H9 (cell line): ENCODE measurements around the gene DBNDD2. TPM values are rescaled to one million over a fixed set of nuclear protein-coding genes. Genes with fewer than 3 reads are reported as not detected.
A peak's percentile ranks its signal among the peaks of the same experiment; 100 is the strongest.

Experiments used
- DNase-seq: peaks from one replicate; pipeline ENCODE4 v3.0.0-alpha.2; 2017
- H2AFZ ChIP-seq: one replicate; pipeline ENCODE4 v1.6.1; 2013; ENCODE audit warnings: mild to moderate bottlenecking, low read length, control low read depth, moderate library complexity
- H2AK5ac ChIP-seq: 2 replicates; pipeline ENCODE4 v1.6.1; 2013; ENCODE audit warnings: low read length, control low read depth, mixed read lengths; ENCODE audit not compliant: insufficient read length
- H2BK120ac ChIP-seq: one replicate; pipeline ENCODE4 v1.6.1; 2013; ENCODE audit warnings: low read depth, mild to moderate bottlenecking, low read length, control low read depth, inconsistent platforms; ENCODE audit not compliant: poor library complexity, severe bottlenecking
- H2BK12ac ChIP-seq: 2 replicates; pipeline ENCODE4 v1.6.1; 2013; ENCODE audit warnings: low read length, control low read depth, mixed read lengths, low read depth; ENCODE audit not compliant: insufficient read length
- H2BK15ac ChIP-seq: 2 replicates; pipeline ENCODE4 v1.6.1; 2013; ENCODE audit warnings: low read depth, low read length, control low read depth
- H2BK20ac ChIP-seq: one replicate; pipeline ENCODE4 v1.6.1; 2013; ENCODE audit warnings: low read depth, mild to moderate bottlenecking, low read length, control low read depth, inconsistent platforms; ENCODE audit not compliant: poor library complexity, severe bottlenecking
- H2BK5ac ChIP-seq: 2 replicates; pipeline ENCODE4 v1.6.1; 2013; ENCODE audit warnings: low read length, control low read depth, mixed read lengths; ENCODE audit not compliant: insufficient read length
- H3K14ac ChIP-seq: 2 replicates; pipeline ENCODE4 v1.6.1; 2013; ENCODE audit warnings: low read length, control low read depth; ENCODE audit not compliant: insufficient read depth
- H3K18ac ChIP-seq: 2 replicates; pipeline ENCODE4 v1.6.1; 2013; ENCODE audit warnings: low read depth, mild to moderate bottlenecking, mixed read lengths, low read length, control low read depth; ENCODE audit not compliant: insufficient read length
- H3K23ac ChIP-seq: 2 replicates; pipeline ENCODE4 v1.6.1; 2013; ENCODE audit warnings: low read length, control low read depth, mixed read lengths, low read depth; ENCODE audit not compliant: insufficient read length
- H3K23me2 ChIP-seq: 2 replicates; pipeline ENCODE4 v1.6.1; 2013; ENCODE audit warnings: low read depth, mild to moderate bottlenecking, mixed read lengths, low read length, control low read depth; ENCODE audit not compliant: insufficient read length, poor library complexity, severe bottlenecking
- H3K27ac ChIP-seq: 2 replicates; pipeline ENCODE4 v1.5.1; 2013; ENCODE audit warnings: low read length, control low read depth, mixed read lengths, low read depth; ENCODE audit not compliant: insufficient read length
- H3K27me3 ChIP-seq: 2 replicates; pipeline ENCODE4 v1.6.1; 2013; ENCODE audit warnings: low read length, control low read depth, inconsistent platforms; ENCODE audit not compliant: insufficient read depth
- H3K4ac ChIP-seq: 2 replicates; pipeline ENCODE4 v1.6.1; 2013; ENCODE audit warnings: low read depth, mild to moderate bottlenecking, control low read depth, inconsistent platforms, low read length, moderate library complexity
- H3K4me1 ChIP-seq: 2 replicates; pipeline ENCODE4 v1.6.1; 2013; ENCODE audit warnings: low read length, control low read depth, inconsistent platforms; ENCODE audit not compliant: insufficient read depth
- H3K4me2 ChIP-seq: 2 replicates; pipeline ENCODE4 v1.6.1; 2013; ENCODE audit warnings: low read length, control low read depth, mixed read lengths; ENCODE audit not compliant: insufficient read length, insufficient read depth
- H3K56ac ChIP-seq: 2 replicates; pipeline ENCODE4 v1.6.1; 2013; ENCODE audit warnings: low read depth, mild to moderate bottlenecking, mixed read lengths, low read length, control low read depth; ENCODE audit not compliant: insufficient read length
- H3K79me1 ChIP-seq: 2 replicates; pipeline ENCODE4 v1.6.1; 2013; ENCODE audit warnings: low read depth, mild to moderate bottlenecking, moderate library complexity, low read length, control low read depth, inconsistent platforms; ENCODE audit not compliant: insufficient read depth, poor library complexity, severe bottlenecking
- H3K79me2 ChIP-seq: 2 replicates; pipeline ENCODE4 v1.6.1; 2013; ENCODE audit warnings: low read length, control low read depth, inconsistent platforms; ENCODE audit not compliant: insufficient read depth
- H3K9ac ChIP-seq: 2 replicates; pipeline ENCODE4 v1.6.1; 2013; ENCODE audit warnings: low read length, control low read depth, mixed read lengths; ENCODE audit not compliant: insufficient read length; ENCODE audit errors: extremely low read depth
- H3K9me3 ChIP-seq: one replicate; pipeline ENCODE4 v1.6.1; 2013; ENCODE audit warnings: low read depth, low read length, inconsistent platforms; ENCODE audit not compliant: control insufficient read depth
- H3T11ph ChIP-seq: one replicate; pipeline ENCODE4 v1.6.1; 2013; ENCODE audit warnings: mild to moderate bottlenecking, low read length, control low read depth, inconsistent platforms
- H4K20me1 ChIP-seq: one replicate; pipeline ENCODE4 v1.6.1; 2013; ENCODE audit not compliant: control insufficient read depth, insufficient read length, insufficient read depth
- H4K5ac ChIP-seq: 2 replicates; pipeline ENCODE4 v1.6.1; 2013; ENCODE audit warnings: low read depth, mild to moderate bottlenecking, mixed read lengths, low read length, control low read depth; ENCODE audit not compliant: insufficient read length
- H4K8ac ChIP-seq: replicated peaks from 2 replicates; pipeline ENCODE4 v1.6.1; 2013; ENCODE audit warnings: low read length, control low read depth, mixed read lengths, low read depth; ENCODE audit not compliant: insufficient read length
- H4K91ac ChIP-seq: 2 replicates; pipeline ENCODE4 v1.6.1; 2013; ENCODE audit warnings: low read depth, mild to moderate bottlenecking, moderate library complexity, mixed read lengths, low read length, control low read depth; ENCODE audit not compliant: insufficient read length
- H3K27ac Mint-ChIP-seq, 3 experiments: 2 replicates in 2 of 3; 3 replicates in 1 of 3; pipeline ENCODE4 v1.8.0; 2020 to 2021; ENCODE audit warnings: mixed read lengths in 3 of 3, mild to moderate bottlenecking in 1 of 3, moderate library complexity in 1 of 3
- H3K27me3 Mint-ChIP-seq: 2 replicates; pipeline ENCODE4 v1.8.0; 2021; ENCODE audit warnings: low read depth, mild to moderate bottlenecking, moderate library complexity, mixed read lengths
- H3K36me3 Mint-ChIP-seq, 3 experiments: 2 replicates in 2 of 3; 3 replicates in 1 of 3; pipeline ENCODE4 v1.8.0; 2020 to 2021; ENCODE audit warnings: low read depth in 3 of 3, mixed read lengths in 3 of 3; ENCODE audit not compliant: insufficient read depth in 1 of 3
- H3K4me1 Mint-ChIP-seq, 2 experiments: 2 replicates each; pipeline ENCODE4 v1.8.0; 2020; ENCODE audit warnings: mixed read lengths in 2 of 2
- H3K4me3 Mint-ChIP-seq, 2 experiments: 2 replicates in 1 of 2; 3 replicates in 1 of 2; pipeline ENCODE4 v1.8.0; 2020 to 2021; ENCODE audit warnings: mild to moderate bottlenecking in 2 of 2, mixed read lengths in 2 of 2, moderate library complexity in 1 of 2
- H3K9me3 Mint-ChIP-seq, 2 experiments: 2 replicates in 1 of 2; 3 replicates in 1 of 2; pipeline ENCODE4 v1.8.0; 2020; ENCODE audit warnings: mild to moderate bottlenecking in 2 of 2, mixed read lengths in 2 of 2, moderate library complexity in 1 of 2
- WGBS: extraction: QIAGEN DNeasy Blood & Tissue Kit; methylation state at CpG from one replicate; pipeline ENCODE4 v1.1.7; 2013; ENCODE audit warnings: missing lambda C conversion rate, low lambda C conversion rate, mixed read lengths; ENCODE audit not compliant: insufficient read length; ENCODE audit errors: extremely low coverage; 5-methylcytosine and 5-hydroxymethylcytosine counted together
- total RNA-seq: library from RNA; stranded (reverse); gene quantifications from 2 replicates; pipeline ENCODE4 v1.2.1, GENCODE V29; 2021
- TF ChIP-seq, protein P1 (sequence below): fragments of 200-600 bp; sonication (generic); conservative IDR thresholded peaks from 3 replicates; pipeline ENCODE4 v1.8.0; 2021; ENCODE audit warnings: antibody characterized with exemption, mild to moderate bottlenecking

The DBNDD2 gene
- total RNA-seq, 1 experiment from 2014 or later = 39.1 TPM

GRCh38 chr20:45372241-45372640 lies 35.8 kb upstream of the DBNDD2 start:
- Histone ChIP-seq H3K14ac (no peak overlapping the region), H3K23ac (no peak overlapping the region), H4K20me1 (no peaks in the 10 kb centered on the region), H4K91ac (no peak overlapping the region), H3K27ac (no peak overlapping the region), H4K5ac (no peak overlapping the region), H3K79me2 (no peaks in the 10 kb centered on the region), H3K18ac (no peak overlapping the region), H2BK120ac (no peak overlapping the region), H3K79me1 (no peaks in the 10 kb centered on the region), H3K4ac (no peak overlapping the region), H2AK5ac (no peak overlapping the region), H2AFZ (no peak overlapping the region), H2BK20ac (no peak overlapping the region), H3K23me2 (peaks cover 11% of the 10 kb centered on the region), H3K9ac (no peak overlapping the region), H3K56ac (no peak overlapping the region), H3T11ph (no peak overlapping the region), H2BK12ac (no peak overlapping the region), H3K9me3 (no peaks in the 10 kb centered on the region), H2BK15ac (no peak overlapping the region), H3K4me2 (peak overlapping the region; percentile 90), H2BK5ac (no peak overlapping the region), H3K27me3 (peaks cover 2% of the 10 kb centered on the region; the same call in 1 of the 2 replicates), H4K8ac (no peak overlapping the region), H3K4me1 (no peaks in the 10 kb centered on the region)
- H3K4me3 Mint-ChIP-seq = peak overlapping the region in 1 of 2 experiments; percentile 21; a peak in 1 of 5 replicates
- no peaks in the 10 kb centered on the region for H3K9me3 Mint-ChIP-seq
- peaks cover 0 to 18% (median 11%) of the 10 kb centered on the region in 3 experiments; a peak in 5 of 7 replicates for H3K36me3 Mint-ChIP-seq
- peaks cover 10 to 12% of the 10 kb centered on the region in 2 experiments for H3K4me1 Mint-ChIP-seq
- WGBS = no CpG with 5 or more reads among the region's 10 CpGs
- no peak for DNase-seq
- H3K27me3 Mint-ChIP-seq = peaks cover 18% of the 10 kb centered on the region
- TF ChIP-seq, protein P1, sequence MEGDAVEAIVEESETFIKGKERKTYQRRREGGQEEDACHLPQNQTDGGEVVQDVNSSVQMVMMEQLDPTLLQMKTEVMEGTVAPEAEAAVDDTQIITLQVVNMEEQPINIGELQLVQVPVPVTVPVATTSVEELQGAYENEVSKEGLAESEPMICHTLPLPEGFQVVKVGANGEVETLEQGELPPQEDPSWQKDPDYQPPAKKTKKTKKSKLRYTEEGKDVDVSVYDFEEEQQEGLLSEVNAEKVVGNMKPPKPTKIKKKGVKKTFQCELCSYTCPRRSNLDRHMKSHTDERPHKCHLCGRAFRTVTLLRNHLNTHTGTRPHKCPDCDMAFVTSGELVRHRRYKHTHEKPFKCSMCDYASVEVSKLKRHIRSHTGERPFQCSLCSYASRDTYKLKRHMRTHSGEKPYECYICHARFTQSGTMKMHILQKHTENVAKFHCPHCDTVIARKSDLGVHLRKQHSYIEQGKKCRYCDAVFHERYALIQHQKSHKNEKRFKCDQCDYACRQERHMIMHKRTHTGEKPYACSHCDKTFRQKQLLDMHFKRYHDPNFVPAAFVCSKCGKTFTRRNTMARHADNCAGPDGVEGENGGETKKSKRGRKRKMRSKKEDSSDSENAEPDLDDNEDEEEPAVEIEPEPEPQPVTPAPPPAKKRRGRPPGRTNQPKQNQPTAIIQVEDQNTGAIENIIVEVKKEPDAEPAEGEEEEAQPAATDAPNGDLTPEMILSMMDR = no peak
- H3K27ac Mint-ChIP-seq = no peak overlapping the region; a peak in 1 of 7 replicates
